Right ventricle myocardium superior (tissue), 1 donor: ENCODE data around the gene ABCG2. TPM values are rescaled to one million over a fixed set of nuclear protein-coding genes. Genes with fewer than 3 reads are reported as not detected.
"Not testable (repeated sequence)": the region's sequence is repeated elsewhere in the genome, so short reads cannot be mapped to it uniquely, and the experiment has no call there.

Experiments used
- ATAC-seq: fragments of 200-7000 bp; cut with Tn5 transposase; one replicate; pipeline ENCODE4 v1.9.1; 2020; ENCODE audit warnings: mild to moderate bottlenecking; ENCODE audit not compliant: poor library complexity
- DNase-seq: peaks from one replicate; pipeline ENCODE4 v3.0.0-alpha.2; 2020
- intact Hi-C: fragments of 100-400 bp; cut with DNase I; formaldehyde crosslinking; loops from one replicate; pipeline ENCODE4 v1.11.2; 2022
- total RNA-seq: library from RNA; stranded (reverse); fragmentation: NEBNext Ultra II Directional; extraction: Animal tissue kit (Norgen Biotek cat#: 25700); gene quantifications from one replicate; pipeline ENCODE4 v1.2.1, GENCODE V29; 2021
- donor health status: DM: no; HTN: yes; CAD: no; lungs with severe emphysema.

Gene ABCG2
- total RNA-seq, 1 donor from 2014 or later: 0.75 TPM

DNA sequence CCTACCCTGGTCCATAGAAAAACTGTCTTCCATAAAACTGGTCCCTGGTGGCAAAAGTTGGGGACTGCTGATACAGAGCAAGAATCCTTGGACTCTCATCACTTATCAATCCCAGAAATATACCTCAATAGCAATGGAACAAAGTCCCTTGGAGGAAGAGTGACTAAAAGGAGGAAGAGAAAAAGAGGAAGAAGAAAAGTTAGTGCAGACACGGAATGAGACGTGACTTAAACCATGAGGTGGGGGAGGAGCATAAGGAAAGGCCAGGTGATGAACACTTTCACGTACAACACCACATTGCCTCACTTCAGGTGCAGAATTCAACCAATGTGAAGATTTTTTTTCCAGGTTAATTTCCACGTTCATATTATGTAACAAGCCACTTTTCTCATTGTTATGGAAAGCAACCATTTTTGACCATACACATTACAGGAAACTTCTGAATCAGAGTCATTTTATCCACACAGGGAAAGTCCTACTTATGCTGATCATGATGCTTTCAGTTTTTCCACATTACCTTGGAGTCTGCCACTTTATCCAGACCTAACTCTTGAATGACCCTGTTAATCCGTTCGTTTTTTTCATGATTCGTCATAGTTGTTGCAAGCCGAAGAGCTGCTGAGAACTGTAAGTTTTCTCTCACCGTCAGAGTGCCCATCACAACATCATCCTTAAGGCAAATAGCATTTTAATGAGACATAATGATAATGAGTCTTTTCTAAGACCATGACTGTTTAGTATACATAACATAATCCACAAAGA, 27.7 kb downstream of the ABCG2 start:
- intact Hi-C loops: no loop called here
- no peak for DNase-seq

DNA sequence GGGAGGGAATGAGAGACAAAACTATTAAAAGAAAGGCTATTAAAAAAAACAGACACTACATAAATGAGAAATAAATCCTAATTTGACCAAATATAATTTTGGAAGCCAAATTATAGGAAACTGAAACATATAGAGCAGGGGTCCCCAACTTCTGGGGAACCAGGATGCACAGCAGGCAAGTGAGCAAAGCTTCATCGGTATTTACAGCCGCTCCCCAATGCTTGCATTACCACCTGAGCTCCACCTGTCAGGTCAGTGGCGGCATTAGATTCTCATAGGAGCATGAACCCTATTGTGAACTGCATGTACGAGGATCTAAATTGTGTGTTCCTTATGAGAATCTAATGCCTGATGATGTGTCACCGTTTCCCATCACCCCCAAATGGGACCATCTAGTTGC, 28.4 kb downstream of the ABCG2 start:
- intact Hi-C loops: no loop called here
- no peak for DNase-seq
- ATAC-seq: no peak

More for the DNA sequence above, 27.7 kb downstream of the ABCG2 start:
- ATAC-seq: no peak

DNA sequence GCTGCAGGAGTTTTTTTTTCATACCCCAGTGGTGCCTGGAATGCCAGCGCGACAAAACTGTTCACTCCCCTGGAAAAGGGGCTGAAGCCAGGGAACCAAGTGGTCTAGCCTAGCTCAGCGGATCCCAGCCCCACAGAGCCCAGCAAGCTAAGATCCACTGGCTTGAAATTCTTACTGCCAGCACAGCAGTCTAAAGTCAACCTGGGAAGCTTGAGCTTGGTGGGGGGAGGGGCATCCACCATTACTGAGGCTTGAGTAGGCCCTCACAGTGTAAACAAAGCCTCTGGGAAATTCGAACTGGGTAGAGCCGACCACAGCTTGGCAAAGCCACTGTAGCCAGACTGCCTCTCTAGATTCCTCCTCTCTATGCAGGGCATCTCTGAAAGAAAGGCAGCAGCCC, 36.2 kb downstream of the ABCG2 start:
- ATAC-seq, intact Hi-C loops, DNase-seq: not testable (repeated sequence)

DNA sequence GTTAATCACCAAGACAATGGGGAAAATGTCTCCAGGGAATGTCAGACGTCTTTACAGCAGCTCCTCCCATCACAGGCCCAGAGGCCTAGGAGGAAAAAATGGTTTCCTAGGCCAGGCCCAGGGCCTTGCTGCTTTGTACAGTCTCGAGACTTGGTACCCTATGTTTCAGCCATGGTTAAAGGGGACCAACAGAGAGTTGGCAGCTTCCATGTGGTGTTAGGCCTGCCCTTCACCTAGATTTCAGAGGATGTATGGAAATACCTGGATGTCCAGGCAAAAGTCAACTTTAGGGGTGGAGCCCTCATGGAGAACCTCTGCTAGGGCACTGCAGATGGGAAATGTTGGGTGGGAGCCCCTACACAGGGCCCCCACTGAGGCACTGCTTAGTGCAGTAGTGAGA, 38.5 kb downstream of the ABCG2 start:
- no peak for ATAC-seq
- intact Hi-C loops: no loop called here
- no peak for DNase-seq

DNA sequence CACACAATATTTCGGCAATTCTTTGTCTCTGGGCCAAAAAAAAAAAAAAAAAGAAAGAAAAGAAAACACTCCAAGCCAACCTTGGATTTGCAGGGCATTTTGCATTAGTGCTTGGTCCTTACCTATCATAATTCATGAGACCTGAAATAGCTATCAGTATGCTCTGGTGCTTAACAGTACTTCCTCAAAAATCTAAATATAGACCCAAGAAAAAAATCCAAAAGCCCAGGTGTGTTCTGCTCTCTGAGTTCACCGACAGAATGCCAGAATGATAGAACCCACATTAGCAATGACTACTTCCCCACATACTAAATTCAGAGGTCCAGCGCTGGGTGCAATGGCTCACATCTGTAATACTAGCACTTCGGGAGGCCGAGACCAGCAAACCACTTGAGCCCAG, 42.9 kb downstream of the ABCG2 start:
- no peak for ATAC-seq
- DNase-seq: no peak
- intact Hi-C loops: no loop called here

DNA sequence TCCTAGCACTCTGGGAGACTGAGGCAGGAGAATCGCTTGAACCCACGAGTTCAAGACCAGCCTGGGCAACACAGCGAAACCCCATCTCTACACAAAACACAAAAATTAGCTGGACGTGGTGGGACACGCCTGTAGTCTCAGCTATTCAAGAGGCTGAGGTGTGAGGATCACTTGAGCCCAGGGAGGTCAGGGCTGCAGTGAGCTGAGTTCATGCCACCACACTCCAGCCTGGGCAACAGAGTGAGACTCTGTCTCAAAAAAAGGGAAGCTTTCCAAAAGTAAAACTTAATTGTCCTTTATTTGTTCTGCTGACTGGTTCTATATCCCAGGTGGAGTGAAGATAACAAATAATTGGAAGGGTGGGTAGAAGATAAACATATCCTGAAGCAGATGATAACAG, 45.6 kb downstream of the ABCG2 start:
- intact Hi-C loops: no loop called here
- no peak for ATAC-seq
- no peak for DNase-seq

DNA sequence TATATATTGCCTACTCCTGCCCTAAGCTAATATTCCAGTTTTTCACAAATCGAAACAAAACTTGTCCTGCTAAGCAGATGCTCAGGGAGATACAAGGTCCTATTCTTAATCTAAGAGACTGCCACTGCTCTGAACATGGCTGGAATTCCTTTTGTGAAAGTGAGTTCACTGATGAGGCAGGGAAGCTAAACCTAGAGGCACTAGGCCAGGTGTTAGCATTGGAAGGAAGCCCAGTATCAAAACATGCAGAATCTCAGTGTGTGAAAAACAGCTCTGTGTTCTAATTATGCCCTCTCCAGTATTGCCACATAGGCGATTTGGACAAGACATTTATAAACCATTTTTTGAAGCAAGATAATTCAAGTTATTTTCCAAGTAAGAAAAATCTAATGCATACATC, 47.6 kb downstream of the ABCG2 start:
- no peak for ATAC-seq
- no peak for DNase-seq
- intact Hi-C loops: no loop called here

DNA sequence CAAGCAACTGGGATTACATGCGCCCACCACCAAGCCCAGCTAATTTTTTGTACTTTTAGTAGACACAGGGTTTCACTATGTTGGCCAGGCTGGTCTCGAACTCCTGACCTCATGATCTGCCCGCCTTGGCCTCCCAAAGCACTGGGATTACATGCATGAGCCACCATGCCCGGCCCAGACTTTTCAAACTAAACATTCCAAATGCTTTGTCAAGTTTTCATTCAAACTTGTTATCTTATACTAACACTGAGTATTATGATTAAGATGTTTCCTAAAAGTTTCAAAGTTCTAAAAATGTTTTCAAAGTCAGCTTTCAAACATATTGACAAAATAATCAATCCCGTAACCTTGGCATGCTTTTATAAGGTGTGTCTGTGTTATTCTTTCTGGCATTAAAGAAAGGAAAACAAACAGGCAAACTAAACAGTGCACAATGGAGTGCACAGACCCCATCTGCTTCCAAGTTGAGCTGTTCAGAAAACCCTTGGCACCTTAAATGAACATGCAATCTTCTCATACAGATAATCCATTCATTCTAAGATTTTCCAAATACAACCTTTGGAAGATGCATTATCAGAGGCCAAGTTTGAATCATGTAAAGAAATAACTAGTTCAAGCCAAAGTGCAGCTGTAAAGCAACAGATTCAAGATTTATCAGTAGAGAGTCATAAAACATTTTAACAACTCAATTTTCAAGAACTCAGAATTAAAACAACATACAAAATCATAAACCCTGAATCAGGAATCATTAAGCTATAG, 49.1 kb downstream of the ABCG2 start:
- ATAC-seq (no peak), DNase-seq (no peak)
- intact Hi-C loops: no loop called here

DNA sequence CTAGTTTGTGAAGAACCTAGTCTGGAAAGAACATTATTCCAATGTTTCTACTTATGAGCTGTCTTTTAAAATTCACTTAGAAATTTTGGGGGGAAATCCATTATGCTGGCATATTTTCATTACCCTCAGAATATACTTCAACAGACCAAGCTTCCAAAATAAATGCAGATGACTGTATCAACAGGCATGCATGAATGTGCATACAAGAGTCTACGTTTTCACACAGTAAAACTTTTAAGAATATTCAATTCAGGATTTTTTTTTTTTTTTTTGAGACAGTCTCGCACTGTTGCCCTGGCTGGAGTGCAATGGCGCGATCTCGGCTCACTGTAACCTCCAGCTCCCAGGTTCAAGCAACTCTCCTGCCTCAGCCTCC, 49.7 kb downstream of the ABCG2 start:
- intact Hi-C loops: no loop called here
- no peak for DNase-seq
- no peak for ATAC-seq

DNA sequence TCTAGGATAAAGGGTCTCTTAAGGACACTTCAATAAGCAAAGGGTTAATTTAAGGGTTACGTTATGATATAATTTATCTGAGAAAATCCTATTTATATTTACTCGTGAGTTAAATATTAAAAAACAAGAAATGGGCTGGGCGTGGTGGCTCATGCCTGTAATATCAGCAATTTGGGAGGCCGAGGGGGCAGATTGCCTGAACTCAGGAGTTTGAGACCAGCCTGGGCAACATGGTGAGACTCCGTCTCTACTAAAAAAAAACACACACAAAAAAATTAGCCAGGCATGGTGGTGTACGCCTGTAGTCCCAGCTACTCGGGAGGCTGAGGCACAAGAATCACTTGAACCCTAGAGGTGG, 50.4 kb downstream of the ABCG2 start:
- intact Hi-C loops, DNase-seq, ATAC-seq: not testable (repeated sequence)

DNA sequence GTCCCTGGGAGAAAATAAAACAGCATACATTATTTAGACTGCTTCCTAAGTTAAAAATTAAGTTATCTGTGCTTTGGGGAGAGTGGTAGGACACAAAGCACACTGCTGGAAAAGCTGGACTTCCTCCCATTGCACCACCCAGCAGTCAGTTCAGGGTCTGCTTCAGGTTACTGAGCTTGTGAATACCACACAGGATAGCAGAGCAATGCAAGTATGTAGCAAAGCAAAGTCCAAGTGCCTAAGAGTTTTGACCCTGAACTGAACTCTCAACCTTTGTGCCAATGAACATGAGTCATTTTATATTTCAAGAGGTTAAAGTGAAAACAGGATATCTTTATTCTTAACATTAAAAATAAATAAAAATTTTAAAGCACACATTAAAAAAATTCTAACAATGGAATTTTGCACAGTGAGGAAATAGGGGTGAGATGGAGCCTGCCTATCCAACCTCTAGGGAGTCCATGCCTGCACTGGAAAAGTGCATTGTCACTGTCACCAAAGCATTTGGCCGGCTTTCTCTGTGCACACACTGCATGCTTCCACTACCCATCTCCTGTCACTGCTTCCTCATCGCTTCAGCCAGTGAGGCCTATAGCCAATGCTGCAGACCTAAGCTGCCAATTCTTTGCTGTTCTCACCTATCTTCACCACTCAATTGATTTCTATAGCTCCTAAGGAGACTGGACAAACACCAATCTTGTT, 50.9 kb downstream of the ABCG2 start:
- DNase-seq (no peak), ATAC-seq (peak; percentile 68)
- intact Hi-C loops: no loop called here

DNA sequence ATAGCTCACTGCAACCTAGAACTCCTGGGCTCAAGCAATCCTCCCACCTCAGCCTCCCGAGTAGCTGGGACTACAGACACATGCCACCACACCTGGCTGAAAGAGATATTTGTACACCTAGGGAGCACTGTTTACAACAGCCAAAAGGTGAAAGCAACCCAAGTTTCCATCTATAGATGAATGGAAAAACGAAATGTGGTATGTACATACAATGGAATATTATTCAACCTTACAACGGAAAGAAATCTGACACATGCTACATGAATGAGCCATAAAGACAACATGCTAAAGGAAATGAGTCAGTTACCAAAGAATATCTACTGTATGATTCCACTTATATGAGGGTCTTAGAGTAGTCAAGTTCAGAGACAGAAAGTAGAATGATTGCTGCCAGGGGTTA, 52.2 kb downstream of the ABCG2 start:
- ATAC-seq (no peak), DNase-seq (no peak)
- intact Hi-C loops: no loop called here

DNA sequence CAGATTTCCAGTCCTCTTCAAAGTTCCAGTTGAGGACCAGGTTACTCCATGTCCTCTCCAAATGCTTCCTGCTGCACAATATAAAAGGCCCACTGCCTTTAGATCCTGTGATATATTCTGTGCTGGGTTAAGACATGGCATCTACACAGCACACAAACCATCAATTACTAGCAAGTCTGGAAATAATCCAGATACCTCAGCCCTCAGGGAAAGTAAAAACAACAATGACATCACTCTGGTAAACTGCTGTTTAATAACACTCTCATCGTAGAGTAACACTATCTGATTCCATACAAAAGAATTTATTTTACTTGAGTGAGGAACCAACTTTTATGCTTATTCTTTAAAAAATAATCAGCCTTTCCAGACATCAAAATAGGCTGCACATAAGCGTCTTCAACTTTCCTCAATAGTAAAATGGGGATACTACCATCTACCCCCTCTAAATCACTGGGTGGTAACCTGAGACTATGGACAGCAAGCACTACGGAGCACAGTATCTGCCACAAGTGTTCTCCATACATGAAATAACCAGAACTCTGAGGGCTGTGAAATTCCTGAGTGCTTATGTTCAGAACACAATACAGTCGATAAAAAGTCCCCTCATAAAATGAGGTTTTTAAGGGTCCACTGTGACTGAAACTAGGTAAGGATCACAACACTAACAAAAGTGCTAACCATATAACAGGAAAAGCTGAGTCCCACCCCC, 53.4 kb downstream of the ABCG2 start:
- intact Hi-C loops: no loop called here
- no peak for DNase-seq

DNA sequence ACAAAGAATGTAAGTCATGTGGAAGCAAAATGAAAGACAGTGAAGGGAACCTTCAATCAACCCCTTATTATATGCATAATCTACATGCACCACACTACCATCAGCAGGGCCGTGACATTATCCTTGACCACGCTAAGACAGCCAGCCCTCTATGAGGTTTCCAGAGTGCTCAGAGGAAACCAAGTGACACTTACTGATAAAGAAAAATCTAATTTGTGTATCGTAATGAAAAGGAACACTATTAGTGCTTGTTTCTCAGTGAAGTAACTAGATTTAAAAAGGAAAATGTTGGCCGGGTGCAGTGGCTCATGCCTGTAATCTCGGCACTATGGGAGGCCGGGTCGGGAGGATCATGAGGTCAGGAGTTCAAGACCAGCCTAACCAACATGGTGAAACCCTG, 56.4 kb downstream of the ABCG2 start:
- DNase-seq (no peak), ATAC-seq (no peak)
- intact Hi-C loops: no loop called here

More for the DNA sequence above, 53.4 kb downstream of the ABCG2 start:
- ATAC-seq: no peak

DNA sequence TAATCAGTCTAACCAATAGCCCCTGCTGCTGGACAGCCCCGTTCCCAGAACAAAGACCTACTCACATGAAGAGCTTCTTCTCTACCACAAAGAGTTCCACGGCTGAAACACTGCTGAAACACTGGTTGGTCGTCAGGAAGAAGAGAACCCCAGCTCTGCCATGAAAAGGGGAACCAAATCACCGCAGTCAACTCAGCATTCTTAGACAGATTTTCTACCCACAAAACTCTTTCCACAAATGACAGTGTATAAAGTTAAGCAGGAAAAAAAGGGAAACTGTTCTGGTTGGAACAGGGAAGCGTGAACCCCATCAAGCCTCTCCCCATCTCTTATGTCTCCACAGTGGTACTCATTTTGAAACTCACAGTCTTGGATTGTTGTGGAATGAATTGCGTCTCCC, 57.3 kb downstream of the ABCG2 start:
- intact Hi-C loops: no loop called here
- ATAC-seq: peak; percentile 60

DNA sequence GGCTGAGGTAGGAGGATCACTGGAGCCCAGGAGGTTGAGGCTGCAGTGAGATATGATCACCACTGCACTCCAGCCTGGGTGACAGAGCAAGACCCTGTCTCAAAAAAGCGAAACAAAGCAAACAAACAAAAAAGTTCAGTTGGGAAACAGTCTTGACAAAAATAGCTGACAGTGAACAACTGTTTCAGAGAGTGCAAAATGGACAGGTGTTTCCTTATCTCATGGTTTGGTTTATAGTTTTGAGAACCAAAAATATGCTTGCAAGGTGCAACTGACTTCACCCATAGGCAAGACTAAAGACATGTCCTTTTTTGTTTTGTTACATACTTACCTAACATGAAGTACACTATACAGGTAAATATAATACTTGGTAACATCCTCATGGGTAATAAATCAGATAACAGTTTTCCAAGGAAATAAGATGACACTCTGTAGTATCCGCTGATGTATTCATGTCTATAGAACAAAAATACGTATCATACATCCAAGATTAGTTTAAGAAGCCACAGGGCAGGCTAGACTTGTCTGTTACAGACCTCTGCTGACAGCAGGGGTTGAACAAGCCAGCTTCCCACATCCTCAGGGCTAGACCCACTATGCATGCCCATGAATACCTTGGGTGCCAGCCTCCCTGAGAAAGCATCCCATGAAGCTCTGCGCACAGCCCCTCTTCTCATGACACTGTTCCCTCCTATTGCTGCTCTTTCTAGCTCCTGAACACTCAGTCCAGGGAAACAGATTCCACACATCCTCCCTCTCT, 59.3 kb downstream of the ABCG2 start:
- DNase-seq (no peak), ATAC-seq (no peak)
- intact Hi-C loops: no loop called here

More for the DNA sequence above, 57.3 kb downstream of the ABCG2 start:
- DNase-seq: no peak

DNA sequence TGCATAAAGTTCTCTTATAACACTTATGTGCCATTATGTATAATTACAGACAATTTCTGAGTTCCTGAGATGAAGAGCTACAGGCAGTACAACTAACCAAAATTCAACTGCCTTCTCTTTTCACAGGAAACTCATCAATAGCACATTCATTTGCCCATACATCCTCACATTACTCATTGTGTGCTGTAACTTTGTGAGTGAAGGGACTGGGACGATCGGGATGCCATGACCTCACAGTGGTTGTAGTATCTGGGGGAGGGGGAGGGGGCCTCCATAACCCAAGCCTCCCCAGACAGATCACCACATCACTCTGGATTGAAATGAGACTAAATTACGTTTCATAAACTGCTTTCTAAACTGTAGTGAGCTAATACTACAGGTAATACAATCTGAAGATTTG, 60.7 kb downstream of the ABCG2 start:
- no peak for DNase-seq

DNA sequence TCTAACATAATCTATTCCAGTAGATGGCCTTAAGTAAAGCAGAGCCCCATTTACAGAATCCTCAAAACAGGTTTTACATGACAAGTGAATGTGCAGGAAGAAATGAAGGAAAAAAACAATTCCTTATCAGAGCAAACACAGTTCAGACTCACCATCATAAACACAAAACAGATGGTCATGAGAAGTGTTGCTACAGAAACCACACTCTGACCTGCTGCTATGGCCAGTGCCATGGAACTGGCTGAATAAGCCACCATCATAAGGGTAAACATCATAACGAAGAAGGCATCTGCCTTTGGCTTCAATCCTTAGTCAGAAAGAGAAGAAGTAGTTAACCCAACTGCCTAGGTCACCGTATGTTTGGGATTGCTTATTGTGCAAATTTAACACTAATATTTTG, 61.1 kb downstream of the ABCG2 start:
- ATAC-seq: no peak
- no peak for DNase-seq
- intact Hi-C loops: no loop called here

More for the DNA sequence above, 60.7 kb downstream of the ABCG2 start:
- intact Hi-C loops: no loop called here
- ATAC-seq: no peak
